SU-DHL-6 (cell line): ENCODE results near the gene ALG8.

Experiments
- CTCF ChIP-seq: fragments of 200-600 bp; sonication (generic); IDR thresholded peaks from one replicate; pipeline ENCODE4 v1.5.1; 2017; ENCODE audit warnings: antibody characterized with exemption, mild to moderate bottlenecking, low read length, moderate library complexity; ENCODE audit not compliant: insufficient read depth, poor library complexity, severe bottlenecking
- EZH2phosphoT487 ChIP-seq: fragments of 200-600 bp; sonication (generic), shearing (Covaris generic); conservative IDR thresholded peaks from 2 replicates; pipeline ENCODE4 v1.6.1; 2018; ENCODE audit warnings: mild to moderate bottlenecking, antibody characterized with exemption, low read length, moderate library complexity, mixed read lengths

GRCh38 chr11:78060533-78060932 is 78.9 kb downstream of the ALG8 start:
- TF ChIP-seq EZH2phosphoT487 (no peak), CTCF (no peak)
